NCI-H2196 (cell line): ENCODE measurements around the gene DOC2B.
"Not testable (repeated sequence)": the region's sequence is repeated elsewhere in the genome, so short reads cannot be mapped to it uniquely, and the experiment has no call there.

ENCODE experiments used
- DNase-seq: peaks from one replicate; lab custom pipeline; 2025; ENCODE audit not compliant: unreplicated experiment; lab: John Stamatoyannopoulos, UW

DOC2B gene

GRCh38 chr17:193426-193810 is 12.0 kb upstream of the DOC2B start:
- DNase-seq = no peak

GRCh38 chr17:192666-193425 is 11.4 kb upstream of the DOC2B start:
- no peak for DNase-seq

GRCh38 chr17:189444-189843 is 8.0 kb upstream of the DOC2B start:
- no peak for DNase-seq

- no peak for DNase-seq
Measured at GRCh38 chr17:187130-187529, 5.7 kb upstream of the DOC2B start.

- DNase-seq = no peak
Measured at GRCh38 chr17:185445-186138, 4.1 kb upstream of the DOC2B start.

- DNase-seq = no peak
Measured at GRCh38 chr17:183021-183420, 1.6 kb upstream of the DOC2B start.

- DNase-seq = no peak
Measured at GRCh38 chr17:182050-182751, 751 bp upstream of the DOC2B start.

- DNase-seq = no peak
Measured at GRCh38 chr17:180381-181244, 837 bp downstream of the DOC2B start.

GRCh38 chr17:179781-180380 is 1.6 kb downstream of the DOC2B start:
- DNase-seq = no peak

- DNase-seq = no peak
Measured at GRCh38 chr17:179066-179432, 2.4 kb downstream of the DOC2B start.

- no peak for DNase-seq
Measured at GRCh38 chr17:178292-179065, 3.0 kb downstream of the DOC2B start.

- DNase-seq = no peak
Measured at GRCh38 chr17:177762-178161, 3.7 kb downstream of the DOC2B start.

GRCh38 chr17:177155-177554 is 4.3 kb downstream of the DOC2B start:
- no peak for DNase-seq

GRCh38 chr17:173166-173911 is 8.1 kb downstream of the DOC2B start:
- DNase-seq = no peak

GRCh38 chr17:172401-172800 is 9.0 kb downstream of the DOC2B start:
- DNase-seq = no peak

- no peak for DNase-seq
Measured at GRCh38 chr17:171871-172270, 9.6 kb downstream of the DOC2B start.

GRCh38 chr17:170130-170670 is 11.2 kb downstream of the DOC2B start:
- no peak for DNase-seq

GRCh38 chr17:168614-169013 is 12.8 kb downstream of the DOC2B start:
- not testable (repeated sequence) for DNase-seq

GRCh38 chr17:165939-166338 is 15.5 kb downstream of the DOC2B start:
- no peak for DNase-seq
